NCI-H2196 treated with DMSO at 0.1 percent for 48 hours (cell line): ENCODE measurements around the gene C15orf39.
"Not testable (repeated sequence)": the region's sequence is repeated elsewhere in the genome, so short reads cannot be mapped to it uniquely, and the experiment has no call there.

Source experiments
- DNase-seq: peaks from one replicate; lab custom pipeline; 2025; ENCODE audit not compliant: unreplicated experiment; lab: John Stamatoyannopoulos, UW

The C15orf39 gene

DNA sequence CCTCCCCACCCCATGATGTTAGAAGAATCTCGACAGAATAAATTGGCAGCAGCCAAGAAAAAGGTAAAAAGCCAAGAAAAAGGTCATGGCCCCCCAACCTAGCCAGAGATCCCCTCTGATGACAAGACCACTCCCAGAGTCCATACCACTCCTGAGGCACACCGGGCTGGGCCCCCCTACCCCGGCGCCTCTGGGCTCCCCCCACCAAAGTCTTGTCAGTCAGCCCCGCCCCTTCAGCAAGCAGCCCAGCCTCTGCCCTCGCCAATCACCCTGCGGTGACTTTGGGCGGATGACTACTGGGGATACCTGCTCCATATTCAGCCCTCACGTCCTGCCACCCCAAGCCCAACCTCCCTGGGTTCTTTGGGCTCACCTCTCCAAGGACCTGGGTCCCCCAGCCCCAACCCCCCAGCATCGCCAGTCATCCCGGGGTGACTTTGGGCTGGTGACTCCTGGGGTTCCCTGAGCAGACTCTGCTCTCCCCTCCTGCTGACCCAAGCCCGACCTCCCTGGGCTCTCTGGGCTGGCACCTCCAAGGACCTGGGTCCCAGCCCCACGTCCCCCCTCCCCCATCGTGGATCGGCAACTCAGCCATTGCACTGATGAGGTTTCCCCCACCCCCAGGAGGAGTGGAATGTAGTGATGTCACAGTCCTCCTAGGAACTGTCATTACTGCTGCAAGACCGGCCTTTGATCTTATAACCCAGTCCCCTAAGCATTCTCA, 57.1 kb downstream of the C15orf39 start:
- not testable (repeated sequence) for DNase-seq

DNA sequence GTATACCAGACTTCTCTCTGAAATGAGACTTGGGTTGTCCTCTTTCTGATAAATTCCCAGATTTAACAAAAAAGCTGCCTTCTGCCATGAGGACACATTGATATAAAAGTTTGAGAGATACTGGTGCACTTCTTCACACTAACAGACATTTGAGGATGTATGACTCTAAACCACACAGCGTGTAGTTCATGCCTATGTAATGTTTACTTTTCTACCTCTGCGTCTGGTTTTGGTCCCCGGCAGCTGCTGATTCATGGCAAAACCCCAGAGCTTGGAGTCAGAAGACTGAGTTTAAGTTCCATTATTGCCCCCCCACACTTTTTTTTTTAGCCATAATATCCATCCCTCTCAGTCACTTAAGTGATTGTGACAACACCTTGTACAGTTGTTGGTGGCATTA, 58.2 kb downstream of the C15orf39 start:
- not testable (repeated sequence) for DNase-seq
